IPS DF 19.7 (cell line): ENCODE measurements around the gene GAB2.

Experiments used
- DNase-seq: peaks from one replicate; pipeline ENCODE4 v3.0.0-alpha.2; 2013; ENCODE audit warnings: low read depth, low spot score

GAB2 gene

GRCh38 chr11:78343303-78343702 lies 74.3 kb downstream of the GAB2 start:
- DNase-seq, result no peak

GRCh38 chr11:78341841-78342240 lies 75.8 kb downstream of the GAB2 start:
- no peak for DNase-seq

GRCh38 chr11:78340530-78340929 lies 77.1 kb downstream of the GAB2 start:
- DNase-seq, result no peak

- DNase-seq, result no peak
Measured at GRCh38 chr11:78339945-78340344, 77.7 kb downstream of the GAB2 start.

GRCh38 chr11:78339483-78339882 lies 78.1 kb downstream of the GAB2 start:
- no peak for DNase-seq

GRCh38 chr11:78338702-78339101 lies 78.9 kb downstream of the GAB2 start:
- DNase-seq, result no peak

GRCh38 chr11:78338138-78338537 lies 79.5 kb downstream of the GAB2 start:
- DNase-seq, result no peak

- no peak for DNase-seq
Measured at GRCh38 chr11:78337554-78337924, 80.1 kb downstream of the GAB2 start.

- no peak for DNase-seq
Measured at GRCh38 chr11:78336877-78337553, 80.6 kb downstream of the GAB2 start.

- DNase-seq, result no peak
Measured at GRCh38 chr11:78334109-78334508, 83.5 kb downstream of the GAB2 start.

- no peak for DNase-seq
Measured at GRCh38 chr11:78332872-78333271, 84.7 kb downstream of the GAB2 start.

GRCh38 chr11:78332174-78332866 lies 85.3 kb downstream of the GAB2 start:
- no peak for DNase-seq

GRCh38 chr11:78331711-78332110 lies 85.9 kb downstream of the GAB2 start:
- DNase-seq, result no peak

- DNase-seq, result no peak
Measured at GRCh38 chr11:78330361-78330760, 87.3 kb downstream of the GAB2 start.

- DNase-seq, result no peak
Measured at GRCh38 chr11:78327945-78328344, 89.7 kb downstream of the GAB2 start.

GRCh38 chr11:78325274-78325781 lies 92.3 kb downstream of the GAB2 start:
- DNase-seq, result no peak

- DNase-seq, result no peak
Measured at GRCh38 chr11:78323363-78323762, 94.3 kb downstream of the GAB2 start.

- DNase-seq, result no peak
Measured at GRCh38 chr11:78319453-78319955, 98.1 kb downstream of the GAB2 start.

- DNase-seq, result no peak
Measured at GRCh38 chr11:78318321-78319114, 99.1 kb downstream of the GAB2 start.

GRCh38 chr11:78315724-78316123 lies 101.9 kb downstream of the GAB2 start:
- DNase-seq, result no peak

- no peak for DNase-seq
Measured at GRCh38 chr11:78314762-78315161, 102.9 kb downstream of the GAB2 start.

GRCh38 chr11:78313898-78314297 lies 103.7 kb downstream of the GAB2 start:
- DNase-seq, result no peak
